Measurements from ENCODE around the gene COL28A1.

The COL28A1 gene

GRCh38 chr7:7519056-7519455 is 16.6 kb downstream of the COL28A1 start:
- Histone ChIP-seq H3K27me3 (ENCODE audit: control insufficient read depth, insufficient read depth, low read length) (no peaks in the 10 kb centered on the region), H3K4me1 (no peaks in the 10 kb centered on the region), H3K27ac (no peak overlapping the region), H3K9me3 (ENCODE audit: control insufficient read depth, low read length) (no peaks in the 10 kb centered on the region), H3K79me2 (no peaks in the 10 kb centered on the region), H3K4me2 (ENCODE audit: low read length) (no peak overlapping the region), H3K4me3 (ENCODE audit: low read depth, low read length) (no peak overlapping the region), H2AFZ (no peak overlapping the region), H3K9ac (no peak overlapping the region), H3K36me3 (ENCODE audit: control insufficient read depth, insufficient read depth, low read length) (no peaks in the 10 kb centered on the region)
- no peak for TF ChIP-seq CTCF (IDR thresholded peaks at IDR 0.05)

GRCh38 chr7:7517754-7518153 is 17.9 kb downstream of the COL28A1 start:
- Histone ChIP-seq H3K9ac (no peak overlapping the region), H3K4me1 (no peaks in the 10 kb centered on the region), H3K4me2 (ENCODE audit: low read length) (no peak overlapping the region), H3K9me3 (ENCODE audit: control insufficient read depth, low read length) (no peaks in the 10 kb centered on the region), H3K4me3 (ENCODE audit: low read depth, low read length) (no peak overlapping the region), H3K27me3 (ENCODE audit: control insufficient read depth, insufficient read depth, low read length) (no peaks in the 10 kb centered on the region), H3K27ac (no peak overlapping the region), H3K36me3 (ENCODE audit: control insufficient read depth, insufficient read depth, low read length) (no peaks in the 10 kb centered on the region), H2AFZ (no peak overlapping the region), H3K79me2 (no peaks in the 10 kb centered on the region)
- no peak for TF ChIP-seq CTCF (IDR thresholded peaks at IDR 0.05)

DNA sequence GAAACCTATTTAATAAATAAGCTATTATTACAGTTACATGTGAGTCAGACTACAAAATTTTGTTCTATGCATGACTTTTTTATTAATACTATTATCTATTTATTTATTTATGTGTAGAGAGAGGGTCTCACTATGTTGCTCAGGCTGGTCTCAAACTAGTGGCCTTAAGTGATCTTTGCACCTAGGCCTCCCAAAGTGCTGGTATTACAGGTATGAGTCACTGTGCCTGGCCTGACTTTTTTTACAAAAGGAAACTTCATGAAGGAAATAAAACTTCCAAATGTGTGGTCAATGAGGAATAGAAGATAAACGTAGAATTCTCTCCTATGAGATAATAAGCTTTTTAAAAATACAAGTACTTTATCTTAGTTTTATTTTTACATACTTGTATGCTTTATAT is 19.0 kb downstream of the COL28A1 start:
- TF ChIP-seq CTCF (IDR thresholded peaks at IDR 0.05) = no peak
- Histone ChIP-seq H3K4me3 (ENCODE audit: low read depth, low read length) (no peak overlapping the region), H3K4me2 (ENCODE audit: low read length) (no peak overlapping the region), H3K9me3 (ENCODE audit: control insufficient read depth, low read length) (no peaks in the 10 kb centered on the region), H3K9ac (no peak overlapping the region), H3K79me2 (no peaks in the 10 kb centered on the region), H3K27me3 (ENCODE audit: control insufficient read depth, insufficient read depth, low read length) (no peaks in the 10 kb centered on the region), H3K4me1 (no peaks in the 10 kb centered on the region), H2AFZ (no peak overlapping the region), H3K27ac (no peak overlapping the region), H3K36me3 (ENCODE audit: control insufficient read depth, insufficient read depth, low read length) (no peaks in the 10 kb centered on the region)

DNA sequence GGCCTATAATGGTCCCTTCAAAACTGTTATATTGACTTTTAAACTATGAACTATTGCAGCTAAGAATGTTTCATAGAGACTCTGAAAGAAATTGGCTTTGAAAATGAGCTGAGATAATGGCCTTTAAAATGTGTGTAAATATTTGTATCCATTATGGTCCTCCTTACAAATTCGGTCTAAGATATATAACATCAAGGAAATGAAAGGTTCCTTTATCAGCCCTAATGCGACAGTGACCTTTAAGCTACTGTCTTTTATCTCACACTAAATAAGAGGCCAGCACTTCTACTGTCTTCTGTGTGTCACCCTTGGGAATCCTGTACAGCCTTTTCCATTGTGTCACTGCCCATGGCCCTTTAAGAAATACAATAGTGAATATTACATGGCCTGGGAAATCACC is 19.5 kb downstream of the COL28A1 start:
- Histone ChIP-seq H3K9ac (no peak overlapping the region), H3K27ac (no peak overlapping the region), H2AFZ (no peak overlapping the region), H3K27me3 (ENCODE audit: control insufficient read depth, insufficient read depth, low read length) (no peaks in the 10 kb centered on the region), H3K79me2 (no peaks in the 10 kb centered on the region), H3K4me2 (ENCODE audit: low read length) (no peak overlapping the region), H3K4me3 (ENCODE audit: low read depth, low read length) (no peak overlapping the region), H3K9me3 (ENCODE audit: control insufficient read depth, low read length) (no peaks in the 10 kb centered on the region), H3K4me1 (no peaks in the 10 kb centered on the region), H3K36me3 (ENCODE audit: control insufficient read depth, insufficient read depth, low read length) (no peaks in the 10 kb centered on the region)
- TF ChIP-seq CTCF (IDR thresholded peaks at IDR 0.05) = no peak

- H3K27ac ChIP-seq = no peak overlapping the region
- no peak for TF ChIP-seq CTCF (IDR thresholded peaks at IDR 0.05)
Measured at GRCh38 chr7:7512861-7513597, 22.6 kb downstream of the COL28A1 start.

More at GRCh38 chr7:7512861-7513597, 22.6 kb downstream of the COL28A1 start:
- Histone ChIP-seq H3K4me1 (no peaks in the 10 kb centered on the region), H3K27me3 (ENCODE audit: control insufficient read depth, insufficient read depth, low read length) (no peaks in the 10 kb centered on the region), H2AFZ (no peak overlapping the region), H3K79me2 (no peaks in the 10 kb centered on the region), H3K9ac (no peak overlapping the region), H3K9me3 (ENCODE audit: control insufficient read depth, low read length) (no peaks in the 10 kb centered on the region), H3K36me3 (ENCODE audit: control insufficient read depth, insufficient read depth, low read length) (no peaks in the 10 kb centered on the region), H3K4me2 (ENCODE audit: low read length) (no peak overlapping the region), H3K4me3 (ENCODE audit: low read depth, low read length) (no peak overlapping the region)
